Measurements from ENCODE around the gene RND2. TPM values are rescaled to one million over a fixed set of nuclear protein-coding genes. Genes with fewer than 3 reads are reported as not detected.
A peak's percentile ranks its signal among the peaks of the same experiment; 100 is the strongest.

RND2 gene
- total and polyA plus RNA-seq, 9 of the 15 experiments (the other 6 are each of a cell fraction or from before 2014, with no cell fraction given) = 0.15 to 1.9 (median 0.98) TPM

- TF ChIP-seq ZNF398 (CRISPR knock-in tag; IDR thresholded peaks at IDR 0.05) (no peak), CTBP1 (IDR thresholded peaks at IDR 0.05; ENCODE audit: borderline replicate concordance) (peak; percentile 90), SRSF3 (IDR thresholded peaks at IDR 0.05; ENCODE audit: insufficient read depth, low read length) (no peak), STAT5B (CRISPR knock-in tag; IDR thresholded peaks at IDR 0.05) (no peak), NCOR1 (IDR thresholded peaks at IDR 0.05) (peak; percentile 67; the same call in 1 of the 2 replicates), MNT (conservative IDR thresholded peaks at IDR 0.05) (peak; percentile 96 to 99), ZBED1 (IDR thresholded peaks at IDR 0.05) (peak; percentile 34; the same call in 1 of the 2 replicates), CGGBP1 (CRISPR knock-in tag; IDR thresholded peaks at IDR 0.05) (no peak), NEUROD1 (IDR thresholded peaks at IDR 0.05; ENCODE audit: borderline replicate concordance, low read depth, low read length, partially characterized antibody) (peak; percentile 86), DNMT1 (IDR thresholded peaks at IDR 0.05) (no peak), PHB (CRISPR knock-in tag; IDR thresholded peaks at IDR 0.05) (no peak), SAFB2 (IDR thresholded peaks at IDR 0.05; ENCODE audit: borderline replicate concordance, low read depth, low read length, severe bottlenecking) (no peak), ZEB2 (IDR thresholded peaks at IDR 0.05) (peak; percentile 72; the same call in 1 of the 2 replicates), MAFG (tag; conservative IDR thresholded peaks at IDR 0.05) (no peak), KHSRP (IDR thresholded peaks at IDR 0.05) (no peak), NFATC3 (IDR thresholded peaks at IDR 0.05) (peak; percentile 77; the same call in 1 of the 2 replicates), SRSF9 (IDR thresholded peaks at IDR 0.05; ENCODE audit: borderline replicate concordance, low read depth, low read length) (no peak), GABPA (tag; conservative IDR thresholded peaks at IDR 0.05; ENCODE audit: low read depth) (peak; percentile 99), ZMIZ1 (IDR thresholded peaks at IDR 0.05; ENCODE audit: low read depth in 2 of 2, low read length in 2 of 2) (peak in 1 of 2 experiments; percentile 80; a peak in 2 of 4 replicates), POLR3A (IDR thresholded peaks at IDR 0.05; ENCODE audit: borderline replicate concordance, extremely low read depth, insufficient read depth, insufficient read length) (no peak), HMG20A (CRISPR knock-in tag; conservative IDR thresholded peaks at IDR 0.05) (no peak)
These were observed 26.8 kb upstream of the RND2 start, which contains the start of gene RPL27 (continued) for GRCh38 chr17:42997984-42998938.

Data from K562 (cell line).